HG02759 (cell line): ENCODE results near the gene NIT1.

Experiments
- ATAC-seq: cut with Tn5 transposase; IDR thresholded peaks from one replicate; pipeline ENCODE4 v1.9.1; 2021; ENCODE audit warnings: mild to moderate bottlenecking, moderate library complexity; ENCODE audit not compliant: unreplicated experiment

NIT1 gene

GRCh38 chr1:161145832-161146231 lies 27.9 kb downstream of the NIT1 start:
- no peak for ATAC-seq

- peak; percentile 10 for ATAC-seq
Measured at GRCh38 chr1:161153176-161153575, 35.3 kb downstream of the NIT1 start.

- peak; percentile 94 for ATAC-seq
Measured at GRCh38 chr1:161153682-161154337, 35.9 kb downstream of the NIT1 start, which contains the start of gene UFC1. Gene UFC1 (plus strand): TSS chr1:161153978. CDS start chr1:161153998, 20 bp downstream.

- no peak for ATAC-seq
Measured at GRCh38 chr1:161157867-161158266, 40.0 kb downstream of the NIT1 start.

- no peak for ATAC-seq
Measured at GRCh38 chr1:161158316-161159010, 40.6 kb downstream of the NIT1 start.

GRCh38 chr1:161159087-161159912 lies 41.4 kb downstream of the NIT1 start, which contains the start of gene USP21:
Gene USP21 (plus strand): TSS chr1:161159500. CDS start chr1:161160641, 1,141 bp downstream.
- peak; percentile 93 for ATAC-seq

- no peak for ATAC-seq
Measured at GRCh38 chr1:161159913-161160243, 42.0 kb downstream of the NIT1 start.

- ATAC-seq: no peak
Measured at GRCh38 chr1:161160671-161161145, 42.8 kb downstream of the NIT1 start.

GRCh38 chr1:161161652-161162051 lies 43.7 kb downstream of the NIT1 start:
- no peak for ATAC-seq

GRCh38 chr1:161162052-161162451 lies 44.1 kb downstream of the NIT1 start:
- ATAC-seq: no peak

GRCh38 chr1:161162806-161163205 lies 44.9 kb downstream of the NIT1 start:
- ATAC-seq: no peak

GRCh38 chr1:161163793-161164192 lies 45.9 kb downstream of the NIT1 start:
- no peak for ATAC-seq

GRCh38 chr1:161164901-161165610 lies 47.2 kb downstream of the NIT1 start:
- ATAC-seq: no peak

- ATAC-seq: peak; percentile 95
Measured at GRCh38 chr1:161165742-161166668, 48.1 kb downstream of the NIT1 start, which contains the start of gene PPOX. Gene PPOX (plus strand): TSS chr1:161166426. CDS start chr1:161166848, 422 bp downstream.

GRCh38 chr1:161166669-161167548 lies 49.0 kb downstream of the NIT1 start:
- peak; percentile 2 for ATAC-seq

GRCh38 chr1:161168906-161169305 lies 51.0 kb downstream of the NIT1 start:
- ATAC-seq: no peak
